ENCODE measurements around the gene JDP2. TPM values are rescaled to one million over a fixed set of nuclear protein-coding genes. Genes with fewer than 3 reads are reported as not detected.

Gene JDP2
- total and polyA plus RNA-seq, 2 donors (not counting 1 experiment from before 2014, with no cell fraction given): 7.9 to 17.9 TPM

- Histone ChIP-seq H3K36me3 (replicated peaks in 1 of 2; ENCODE audit: control extremely low read depth in 1 of 2, control insufficient read depth in 1 of 2, extremely low read depth in 1 of 2, insufficient read depth in 2 of 2, low read length in 1 of 2) (peaks cover 0 to 10% of the 10 kb centered on the region in 2 experiments), H2AFZ (ENCODE audit: insufficient read depth, low read depth, low read length, poor library complexity, severe bottlenecking) (no peak overlapping the region), H3K27ac (ENCODE audit: low read length in 2 of 2) (no peak overlapping the region), H3K4me1 (ENCODE audit: control insufficient read depth in 2 of 2, insufficient read depth in 2 of 2, low read length in 2 of 2) (peaks cover 5 to 32% of the 10 kb centered on the region in 2 donors), H3K9me3 (ENCODE audit: control extremely low read depth in 1 of 3, control insufficient read depth in 2 of 3, insufficient read depth in 1 of 3, low read length in 2 of 3) (no peaks in the 10 kb centered on the region), H4K20me1 (ENCODE audit: control insufficient read depth, insufficient read depth, low read length, poor library complexity, severe bottlenecking) (peaks cover 14% of the 10 kb centered on the region), H3K4me2 (replicated peaks; ENCODE audit: low read depth, low read length, poor library complexity, severe bottlenecking) (no peak overlapping the region), H3K4me3 (ENCODE audit: control extremely low read depth in 1 of 5, extremely low read depth in 1 of 5, insufficient read depth in 1 of 5, low read depth in 2 of 5, low read length in 4 of 5) (no peak overlapping the region), H3K27me3 (replicated peaks in 1 of 4; ENCODE audit: control extremely low read depth in 1 of 4, control insufficient read depth in 3 of 4, insufficient read depth in 4 of 4, low read length in 3 of 4) (no peaks in the 10 kb centered on the region), H3K9ac (ENCODE audit: low read length) (no peak overlapping the region), H3K79me2 (ENCODE audit: control insufficient read depth, insufficient read depth, low read length) (no peaks in the 10 kb centered on the region)
- H3K9me3 Mint-ChIP-seq (ENCODE audit: insufficient read depth): no peaks in the 10 kb centered on the region
- ATAC-seq (ENCODE audit: low read depth) (no peak), DNase-seq (no peak)
- H3K4me1 Mint-ChIP-seq: peaks cover 53% of the 10 kb centered on the region
- ChIA-PET POLR2A (no interaction called here), CTCF (interaction anchor here (0.7 to 1.5 kb wide), 4 partner anchors 8 to 136 kb away, joined by 3 to 4 read pairs (median 3); no protein-coding TSS in a partner anchor)
- TF ChIP-seq EZH2 (IDR thresholded peaks at IDR 0.05; ENCODE audit: borderline replicate concordance, insufficient read depth, low read depth, low read length, poor library complexity, severe bottlenecking) (no peak), CTCF (IDR thresholded peaks at IDR 0.05) (no peak)
- intact Hi-C loops (cut with micrococcal nuclease): no loop called here
- 90% methylated on average over 4 of the region's 6 CpGs for WGBS (ENCODE audit: insufficient coverage)
- H3K27me3 Mint-ChIP-seq: no peaks in the 10 kb centered on the region
- no peak overlapping the region for H3K27ac Mint-ChIP-seq
- H3K4me3 Mint-ChIP-seq: no peak overlapping the region
Measured at GRCh38 chr14:75433631-75434071, 5.8 kb downstream of the JDP2 start.

- CTCF ChIA-PET: interaction anchor here (1.0 to 1.4 kb wide), 2 partner anchors 9 to 13 kb away, joined by 3 read pairs; no protein-coding TSS in a partner anchor
- H3K27me3 Mint-ChIP-seq: no peaks in the 10 kb centered on the region
- H3K9me3 Mint-ChIP-seq (ENCODE audit: insufficient read depth): no peaks in the 10 kb centered on the region
- H3K27me3 ChIP-seq (replicated peaks in 1 of 4; ENCODE audit: control extremely low read depth in 1 of 4, control insufficient read depth in 3 of 4, insufficient read depth in 4 of 4, low read length in 3 of 4): no peaks in the 10 kb centered on the region
- peaks cover 0 to 14% of the 10 kb centered on the region in 2 experiments for H3K36me3 ChIP-seq (replicated peaks in 1 of 2; ENCODE audit: control extremely low read depth in 1 of 2, control insufficient read depth in 1 of 2, extremely low read depth in 1 of 2, insufficient read depth in 2 of 2, low read length in 1 of 2)
- 80% methylated on average over 3 of the region's 6 CpGs for WGBS (ENCODE audit: insufficient coverage)
- peaks cover 0 to 27% of the 10 kb centered on the region in 2 donors for H3K4me1 ChIP-seq (ENCODE audit: control insufficient read depth in 2 of 2, insufficient read depth in 2 of 2, low read length in 2 of 2)
- no peak overlapping the region for H3K4me2 ChIP-seq (replicated peaks; ENCODE audit: low read depth, low read length, poor library complexity, severe bottlenecking)
- H3K9ac ChIP-seq (ENCODE audit: low read length): no peak overlapping the region
- no peak overlapping the region for H3K27ac Mint-ChIP-seq
- DNase-seq (no peak), ATAC-seq (ENCODE audit: low read depth) (no peak)
- peaks cover 52% of the 10 kb centered on the region for H3K4me1 Mint-ChIP-seq
- no peak overlapping the region for H3K4me3 ChIP-seq (ENCODE audit: control extremely low read depth in 1 of 5, extremely low read depth in 1 of 5, insufficient read depth in 1 of 5, low read depth in 2 of 5, low read length in 4 of 5)
- H2AFZ ChIP-seq (ENCODE audit: insufficient read depth, low read depth, low read length, poor library complexity, severe bottlenecking): no peak overlapping the region
- H3K27ac ChIP-seq (ENCODE audit: low read length in 2 of 2): no peak overlapping the region
- TF ChIP-seq EZH2 (IDR thresholded peaks at IDR 0.05; ENCODE audit: borderline replicate concordance, insufficient read depth, low read depth, low read length, poor library complexity, severe bottlenecking) (no peak), CTCF (IDR thresholded peaks at IDR 0.05) (no peak)
- peaks cover 14% of the 10 kb centered on the region for H4K20me1 ChIP-seq (ENCODE audit: control insufficient read depth, insufficient read depth, low read length, poor library complexity, severe bottlenecking)
- H3K4me3 Mint-ChIP-seq: no peak overlapping the region
- POLR2A ChIA-PET: no interaction called here
- no peaks in the 10 kb centered on the region for H3K9me3 ChIP-seq (ENCODE audit: control extremely low read depth in 1 of 3, control insufficient read depth in 2 of 3, insufficient read depth in 1 of 3, low read length in 2 of 3)
- no peaks in the 10 kb centered on the region for H3K79me2 ChIP-seq (ENCODE audit: control insufficient read depth, insufficient read depth, low read length)
- intact Hi-C loops (cut with micrococcal nuclease): no loop called here
Measured at GRCh38 chr14:75434138-75434889, 6.5 kb downstream of the JDP2 start.

Measured in B cell (primary cell).